WTC11 (cell line): ENCODE results near the gene ATP11A. TPM values are rescaled to one million over a fixed set of nuclear protein-coding genes. Genes with fewer than 3 reads are reported as not detected.

Source experiments
- ATAC-seq: fragments of 200-7000 bp; cut with Tn5 transposase; 2 replicates; pipeline ENCODE4 v1.10.0; 2021; ENCODE audit warnings: mild to moderate bottlenecking, moderate library complexity
- CTCF ChIA-PET: fragments of 300-600 bp; sonication (Branson Sonifier 250); formaldehyde crosslinking; loops from one replicate; lab custom pipeline; 2021; ENCODE audit warnings: antibody characterized with exemption; lab: Charles Lee
- POLR2A ChIA-PET: fragments of 350-600 bp; sonication (Branson Sonifier 250); formaldehyde crosslinking; loops from one replicate; lab custom pipeline; 2021; ENCODE audit warnings: antibody characterized with exemption; lab: Charles Lee
- DNase-seq: peaks from one replicate; pipeline ENCODE4 v3.0.0; 2021; ENCODE audit warnings: low spot score
- H3K27ac Mint-ChIP-seq: 2 replicates; pipeline ENCODE4 v1.8.0; 2021; ENCODE audit warnings: mixed read lengths
- H3K27me3 Mint-ChIP-seq: 2 replicates; pipeline ENCODE4 v1.8.0; 2021; ENCODE audit warnings: low read depth, mild to moderate bottlenecking, moderate library complexity, mixed read lengths
- H3K36me3 Mint-ChIP-seq: 2 replicates; pipeline ENCODE4 v1.8.0; 2021; ENCODE audit warnings: mixed read lengths
- H3K4me1 Mint-ChIP-seq: 2 replicates; pipeline ENCODE4 v1.8.0; 2022; ENCODE audit warnings: mixed read lengths
- H3K4me3 Mint-ChIP-seq: 2 replicates; pipeline ENCODE4 v1.8.0; 2021; ENCODE audit warnings: mild to moderate bottlenecking, moderate library complexity, mixed read lengths
- H3K9me3 Mint-ChIP-seq: 2 replicates; pipeline ENCODE4 v1.8.0; 2021; ENCODE audit warnings: mixed read lengths
- CBFB ChIP-seq: sonication (generic); formaldehyde crosslinking; IDR thresholded peaks from 2 replicates; pipeline ENCODE4 v1.8.1; 2022; ENCODE audit warnings: mild to moderate bottlenecking, low read depth, missing genetic modification reagents
- ETV6 ChIP-seq: sonication (generic); formaldehyde crosslinking; IDR thresholded peaks from 2 replicates; pipeline ENCODE4 v1.8.1; 2022; ENCODE audit warnings: mild to moderate bottlenecking, missing genetic modification reagents
- GABPB1 ChIP-seq: sonication (generic); formaldehyde crosslinking; IDR thresholded peaks from 2 replicates; pipeline ENCODE4 v1.8.1; 2023; ENCODE audit warnings: mild to moderate bottlenecking, missing genetic modification reagents
- NR3C1 ChIP-seq: sonication (generic); formaldehyde crosslinking; conservative IDR thresholded peaks from 2 replicates; pipeline ENCODE4 v1.8.1; 2023; ENCODE audit warnings: low read depth, mild to moderate bottlenecking, missing genetic modification reagents
- PRRX2 ChIP-seq: fragments of 250-450 bp; sonication (Bioruptor Pico); IDR thresholded peaks from 2 replicates; pipeline ENCODE4 v1.8.0; 2021; ENCODE audit warnings: mild to moderate bottlenecking
- RELA ChIP-seq: sonication (generic); formaldehyde crosslinking; IDR thresholded peaks from 2 replicates; pipeline ENCODE4 v1.8.1; 2022; ENCODE audit warnings: missing genetic modification reagents, mild to moderate bottlenecking, borderline replicate concordance
- ZNF121 ChIP-seq: sonication (generic); formaldehyde crosslinking; IDR thresholded peaks from 2 replicates; pipeline ENCODE4 v1.8.0; 2023; ENCODE audit warnings: missing genetic modification reagents
- ZNF138 ChIP-seq: sonication (generic); formaldehyde crosslinking; conservative IDR thresholded peaks from 2 replicates; pipeline ENCODE4 v1.8.1; 2022; ENCODE audit warnings: mild to moderate bottlenecking, moderate library complexity, missing genetic modification reagents
- ZNF263 ChIP-seq: sonication (generic); formaldehyde crosslinking; IDR thresholded peaks from 2 replicates; pipeline ENCODE4 v1.8.1; 2022; ENCODE audit warnings: low read depth, mild to moderate bottlenecking, moderate library complexity, missing genetic modification reagents
- ZNF423 ChIP-seq: fragments of 250-450 bp; sonication (Bioruptor Pico); IDR thresholded peaks from 2 replicates; pipeline ENCODE4 v2.1.2; 2022; ENCODE audit warnings: mild to moderate bottlenecking, moderate library complexity
- total RNA-seq: library from RNA; stranded (reverse); gene quantifications from 3 replicates; pipeline ENCODE4 v1.2.3, GENCODE V29; 2021
- TF ChIP-seq, protein P1 (sequence below): sonication (generic); formaldehyde crosslinking; IDR thresholded peaks from 2 replicates; pipeline ENCODE4 v1.8.1; 2023; ENCODE audit warnings: mild to moderate bottlenecking, missing genetic modification reagents, moderate library complexity
- TF ChIP-seq, protein P2 (sequence below): sonication (generic); formaldehyde crosslinking; IDR thresholded peaks from 2 replicates; pipeline ENCODE4 v1.8.0; 2023; ENCODE audit warnings: missing genetic modification reagents
- TF ChIP-seq, protein P3 (sequence below): fragments of 250-450 bp; sonication (Bioruptor Pico); IDR thresholded peaks from 2 replicates; pipeline ENCODE4 v1.8.0; 2021; ENCODE audit warnings: mild to moderate bottlenecking
- TF ChIP-seq, protein P4 (sequence below): sonication (generic); formaldehyde crosslinking; IDR thresholded peaks from 2 replicates; pipeline ENCODE4 v1.8.0; 2022; ENCODE audit warnings: mild to moderate bottlenecking, missing genetic modification reagents
- TF ChIP-seq, protein P5 (sequence below): sonication (generic); formaldehyde crosslinking; IDR thresholded peaks from 2 replicates; pipeline ENCODE4 v1.8.1; 2023; ENCODE audit warnings: mild to moderate bottlenecking, missing genetic modification reagents
- TF ChIP-seq, protein P6 (sequence below): sonication (generic); formaldehyde crosslinking; IDR thresholded peaks from 2 replicates; pipeline ENCODE4 v1.8.1; 2023; ENCODE audit warnings: mild to moderate bottlenecking, moderate library complexity, missing genetic modification reagents
- TF ChIP-seq, protein P7 (sequence below): sonication (generic); formaldehyde crosslinking; conservative IDR thresholded peaks from 2 replicates; pipeline ENCODE4 v1.8.1; 2022; ENCODE audit warnings: mild to moderate bottlenecking, missing genetic modification reagents

ATP11A gene
- total RNA-seq, 1 experiment from 2014 or later: 100 TPM

DNA sequence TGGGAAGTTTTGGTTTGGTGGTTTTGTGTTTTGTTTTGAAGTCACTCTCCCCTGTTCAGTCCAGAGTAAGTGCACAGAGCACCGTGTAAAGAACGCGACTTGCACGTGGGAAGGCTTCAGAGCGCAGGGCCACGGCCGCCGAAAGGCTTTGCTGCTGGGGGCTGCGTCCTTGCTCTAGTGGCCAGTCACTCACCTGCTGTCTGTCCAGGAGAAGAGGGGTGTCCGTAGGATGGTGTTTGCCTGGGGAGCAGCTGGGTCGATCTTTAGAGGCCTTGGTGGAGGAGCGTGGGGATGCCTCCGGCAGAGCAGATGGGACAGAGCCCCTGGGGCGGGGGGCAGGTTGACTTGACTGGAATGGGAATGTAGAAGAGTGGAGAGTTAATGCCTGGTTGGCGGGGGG lies 162.6 kb downstream of the ATP11A start:
- Mint-ChIP-seq H3K4me1 (peaks cover 11% of the 10 kb centered on the region), H3K36me3 (peaks cover 75% of the 10 kb centered on the region), H3K27me3 (no peaks in the 10 kb centered on the region), H3K4me3 (no peak overlapping the region), H3K9me3 (no peaks in the 10 kb centered on the region), H3K27ac (peak overlapping the region; percentile 4; the same call in 1 of the 2 replicates)
- ChIA-PET CTCF (no interaction called here), POLR2A (no interaction called here)
- DNase-seq: no peak
- no peak for ATAC-seq
- TF ChIP-seq CBFB (no peak), ZNF423 (CRISPR knock-in tag) (no peak), PRRX2 (no peak)
- TF ChIP-seq, protein P1, sequence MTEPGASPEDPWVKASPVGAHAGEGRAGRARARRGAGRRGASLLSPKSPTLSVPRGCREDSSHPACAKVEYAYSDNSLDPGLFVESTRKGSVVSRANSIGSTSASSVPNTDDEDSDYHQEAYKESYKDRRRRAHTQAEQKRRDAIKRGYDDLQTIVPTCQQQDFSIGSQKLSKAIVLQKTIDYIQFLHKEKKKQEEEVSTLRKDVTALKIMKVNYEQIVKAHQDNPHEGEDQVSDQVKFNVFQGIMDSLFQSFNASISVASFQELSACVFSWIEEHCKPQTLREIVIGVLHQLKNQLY (CRISPR knock-in tag): no peak

DNA sequence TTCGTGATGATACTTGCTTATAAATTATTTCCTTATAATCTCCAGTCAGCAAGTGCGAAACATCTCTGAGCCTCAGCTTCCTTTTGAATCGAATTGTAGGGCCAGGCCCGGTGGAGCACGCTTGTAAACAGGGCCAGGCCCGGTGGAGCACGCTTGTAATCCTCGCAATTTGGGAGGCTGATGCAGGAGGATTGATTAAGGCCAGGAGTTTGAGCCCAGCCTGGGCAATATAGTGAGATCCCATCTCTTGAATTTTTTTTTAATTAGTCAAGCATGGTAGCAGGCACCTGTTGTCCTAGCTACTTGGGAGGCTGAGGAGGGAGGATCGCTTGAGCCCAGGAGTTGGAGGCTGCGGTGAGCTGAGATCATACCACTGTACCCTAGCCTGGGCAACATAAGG lies 163.0 kb downstream of the ATP11A start:
- ATAC-seq (no peak), DNase-seq (no peak)
- TF ChIP-seq ZNF121 (CRISPR knock-in tag): peak; percentile 57; the same call in 1 of the 2 replicates
- no peak for TF ChIP-seq ZNF138 (CRISPR knock-in tag)
- Mint-ChIP-seq H3K4me3 (no peak overlapping the region), H3K36me3 (peaks cover 75% of the 10 kb centered on the region), H3K4me1 (peaks cover 11% of the 10 kb centered on the region), H3K27me3 (no peaks in the 10 kb centered on the region), H3K27ac (no peak overlapping the region), H3K9me3 (no peaks in the 10 kb centered on the region)
- ChIA-PET POLR2A (no interaction called here), CTCF (no interaction called here)

DNA sequence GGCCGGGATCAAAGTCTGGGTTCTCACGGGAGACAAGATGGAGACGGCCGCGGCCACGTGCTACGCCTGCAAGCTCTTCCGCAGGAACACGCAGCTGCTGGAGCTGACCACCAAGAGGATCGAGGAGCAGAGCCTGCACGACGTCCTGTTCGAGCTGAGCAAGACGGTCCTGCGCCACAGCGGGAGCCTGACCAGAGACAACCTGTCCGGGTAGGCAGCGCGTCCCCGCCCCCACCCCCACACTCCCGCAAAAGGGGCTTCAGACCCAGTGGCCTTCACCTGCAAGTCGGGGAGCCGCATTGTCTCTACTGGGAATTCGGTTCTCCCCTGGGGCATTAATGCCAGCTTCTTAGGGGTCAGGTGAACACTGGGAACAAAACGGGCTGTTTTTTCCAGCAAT lies 164.5 kb downstream of the ATP11A start:
- no peak overlapping the region for H3K4me3 Mint-ChIP-seq
- H3K4me1 Mint-ChIP-seq: peaks cover 7% of the 10 kb centered on the region
- ChIA-PET CTCF (no interaction called here), POLR2A (no interaction called here)
- no peak for ATAC-seq
- TF ChIP-seq, protein P2, sequence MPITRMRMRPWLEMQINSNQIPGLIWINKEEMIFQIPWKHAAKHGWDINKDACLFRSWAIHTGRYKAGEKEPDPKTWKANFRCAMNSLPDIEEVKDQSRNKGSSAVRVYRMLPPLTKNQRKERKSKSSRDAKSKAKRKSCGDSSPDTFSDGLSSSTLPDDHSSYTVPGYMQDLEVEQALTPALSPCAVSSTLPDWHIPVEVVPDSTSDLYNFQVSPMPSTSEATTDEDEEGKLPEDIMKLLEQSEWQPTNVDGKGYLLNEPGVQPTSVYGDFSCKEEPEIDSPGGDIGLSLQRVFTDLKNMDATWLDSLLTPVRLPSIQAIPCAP (CRISPR knock-in tag): no peak
- TF ChIP-seq NR3C1 (CRISPR knock-in tag): no peak
- TF ChIP-seq, protein P3, sequence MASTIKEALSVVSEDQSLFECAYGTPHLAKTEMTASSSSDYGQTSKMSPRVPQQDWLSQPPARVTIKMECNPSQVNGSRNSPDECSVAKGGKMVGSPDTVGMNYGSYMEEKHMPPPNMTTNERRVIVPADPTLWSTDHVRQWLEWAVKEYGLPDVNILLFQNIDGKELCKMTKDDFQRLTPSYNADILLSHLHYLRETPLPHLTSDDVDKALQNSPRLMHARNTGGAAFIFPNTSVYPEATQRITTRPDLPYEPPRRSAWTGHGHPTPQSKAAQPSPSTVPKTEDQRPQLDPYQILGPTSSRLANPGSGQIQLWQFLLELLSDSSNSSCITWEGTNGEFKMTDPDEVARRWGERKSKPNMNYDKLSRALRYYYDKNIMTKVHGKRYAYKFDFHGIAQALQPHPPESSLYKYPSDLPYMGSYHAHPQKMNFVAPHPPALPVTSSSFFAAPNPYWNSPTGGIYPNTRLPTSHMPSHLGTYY (CRISPR knock-in tag): no peak
- TF ChIP-seq, protein P4, sequence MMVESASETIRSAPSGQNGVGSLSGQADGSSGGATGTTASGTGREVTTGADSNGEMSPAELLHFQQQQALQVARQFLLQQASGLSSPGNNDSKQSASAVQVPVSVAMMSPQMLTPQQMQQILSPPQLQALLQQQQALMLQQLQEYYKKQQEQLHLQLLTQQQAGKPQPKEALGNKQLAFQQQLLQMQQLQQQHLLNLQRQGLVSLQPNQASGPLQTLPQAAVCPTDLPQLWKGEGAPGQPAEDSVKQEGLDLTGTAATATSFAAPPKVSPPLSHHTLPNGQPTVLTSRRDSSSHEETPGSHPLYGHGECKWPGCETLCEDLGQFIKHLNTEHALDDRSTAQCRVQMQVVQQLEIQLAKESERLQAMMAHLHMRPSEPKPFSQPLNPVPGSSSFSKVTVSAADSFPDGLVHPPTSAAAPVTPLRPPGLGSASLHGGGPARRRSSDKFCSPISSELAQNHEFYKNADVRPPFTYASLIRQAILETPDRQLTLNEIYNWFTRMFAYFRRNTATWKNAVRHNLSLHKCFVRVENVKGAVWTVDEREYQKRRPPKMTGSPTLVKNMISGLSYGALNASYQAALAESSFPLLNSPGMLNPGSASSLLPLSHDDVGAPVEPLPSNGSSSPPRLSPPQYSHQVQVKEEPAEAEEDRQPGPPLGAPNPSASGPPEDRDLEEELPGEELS (CRISPR knock-in tag): no peak
- TF ChIP-seq, protein P5, sequence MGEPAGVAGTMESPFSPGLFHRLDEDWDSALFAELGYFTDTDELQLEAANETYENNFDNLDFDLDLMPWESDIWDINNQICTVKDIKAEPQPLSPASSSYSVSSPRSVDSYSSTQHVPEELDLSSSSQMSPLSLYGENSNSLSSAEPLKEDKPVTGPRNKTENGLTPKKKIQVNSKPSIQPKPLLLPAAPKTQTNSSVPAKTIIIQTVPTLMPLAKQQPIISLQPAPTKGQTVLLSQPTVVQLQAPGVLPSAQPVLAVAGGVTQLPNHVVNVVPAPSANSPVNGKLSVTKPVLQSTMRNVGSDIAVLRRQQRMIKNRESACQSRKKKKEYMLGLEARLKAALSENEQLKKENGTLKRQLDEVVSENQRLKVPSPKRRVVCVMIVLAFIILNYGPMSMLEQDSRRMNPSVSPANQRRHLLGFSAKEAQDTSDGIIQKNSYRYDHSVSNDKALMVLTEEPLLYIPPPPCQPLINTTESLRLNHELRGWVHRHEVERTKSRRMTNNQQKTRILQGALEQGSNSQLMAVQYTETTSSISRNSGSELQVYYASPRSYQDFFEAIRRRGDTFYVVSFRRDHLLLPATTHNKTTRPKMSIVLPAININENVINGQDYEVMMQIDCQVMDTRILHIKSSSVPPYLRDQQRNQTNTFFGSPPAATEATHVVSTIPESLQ (CRISPR knock-in tag): no peak
- no peaks in the 10 kb centered on the region for H3K27me3 Mint-ChIP-seq
- DNase-seq: no peak
- peaks cover 81% of the 10 kb centered on the region for H3K36me3 Mint-ChIP-seq
- no peaks in the 10 kb centered on the region for H3K9me3 Mint-ChIP-seq
- no peak overlapping the region for H3K27ac Mint-ChIP-seq

DNA sequence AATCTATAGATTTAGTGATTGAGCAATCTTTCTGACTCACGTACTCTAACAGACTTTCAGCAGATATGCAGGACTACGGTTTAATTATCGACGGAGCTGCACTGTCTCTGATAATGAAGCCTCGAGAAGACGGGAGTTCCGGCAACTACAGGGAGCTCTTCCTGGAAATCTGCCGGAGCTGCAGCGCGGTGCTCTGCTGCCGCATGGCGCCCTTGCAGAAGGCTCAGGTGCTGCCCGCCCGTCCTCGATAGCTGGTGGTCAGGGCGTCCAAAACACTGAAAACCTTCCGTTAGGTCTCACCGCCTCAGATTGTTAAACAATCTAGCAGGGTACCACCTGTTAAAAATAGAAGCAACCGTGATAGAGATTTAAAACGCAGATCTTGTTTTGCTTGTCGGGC lies 166.0 kb downstream of the ATP11A start:
- Mint-ChIP-seq H3K27ac (no peak overlapping the region), H3K9me3 (no peaks in the 10 kb centered on the region), H3K27me3 (no peaks in the 10 kb centered on the region), H3K4me3 (no peak overlapping the region), H3K4me1 (no peaks in the 10 kb centered on the region), H3K36me3 (peaks cover 79% of the 10 kb centered on the region)
- no peak for DNase-seq
- no peak for ATAC-seq
- ChIA-PET POLR2A (no interaction called here), CTCF (no interaction called here)
- TF ChIP-seq ETV6 (no peak), GABPB1 (CRISPR knock-in tag) (no peak), CBFB (no peak), ZNF263 (CRISPR knock-in tag) (no peak), RELA (no peak)
- TF ChIP-seq, protein P6, sequence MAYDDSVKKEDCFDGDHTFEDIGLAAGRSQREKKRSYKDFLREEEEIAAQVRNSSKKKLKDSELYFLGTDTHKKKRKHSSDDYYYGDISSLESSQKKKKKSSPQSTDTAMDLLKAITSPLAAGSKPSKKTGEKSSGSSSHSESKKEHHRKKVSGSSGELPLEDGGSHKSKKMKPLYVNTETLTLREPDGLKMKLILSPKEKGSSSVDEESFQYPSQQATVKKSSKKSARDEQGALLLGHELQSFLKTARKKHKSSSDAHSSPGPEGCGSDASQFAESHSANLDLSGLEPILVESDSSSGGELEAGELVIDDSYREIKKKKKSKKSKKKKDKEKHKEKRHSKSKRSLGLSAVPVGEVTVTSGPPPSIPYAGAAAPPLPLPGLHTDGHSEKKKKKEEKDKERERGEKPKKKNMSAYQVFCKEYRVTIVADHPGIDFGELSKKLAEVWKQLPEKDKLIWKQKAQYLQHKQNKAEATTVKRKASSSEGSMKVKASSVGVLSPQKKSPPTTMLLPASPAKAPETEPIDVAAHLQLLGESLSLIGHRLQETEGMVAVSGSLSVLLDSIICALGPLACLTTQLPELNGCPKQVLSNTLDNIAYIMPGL: no peak
- TF ChIP-seq, protein P7, sequence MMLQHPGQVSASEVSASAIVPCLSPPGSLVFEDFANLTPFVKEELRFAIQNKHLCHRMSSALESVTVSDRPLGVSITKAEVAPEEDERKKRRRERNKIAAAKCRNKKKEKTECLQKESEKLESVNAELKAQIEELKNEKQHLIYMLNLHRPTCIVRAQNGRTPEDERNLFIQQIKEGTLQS (CRISPR knock-in tag): no peak
